IMR-90 (cell line): ENCODE data around the gene CALHM3. TPM values are rescaled to one million over a fixed set of nuclear protein-coding genes. Genes with fewer than 3 reads are reported as not detected.

Experiments
- ATAC-seq: fragments of 200-7000 bp; cut with Tn5 transposase; 2 replicates; pipeline ENCODE4 v1.9.1; 2020; ENCODE audit warnings: low read depth, mild to moderate bottlenecking, moderate library complexity
- BruUV-seq: library from RNA; stranded (reverse); fragments of 400-500 nt; replicated peaks from 2 replicates; lab custom pipeline; 2021; lab: Mats Ljungman, UMichigan
- CTCF ChIA-PET: fragments of 300-600 bp; formaldehyde crosslinking; extraction: SDS; loops from one replicate; lab custom pipeline; 2021; ENCODE audit warnings: antibody characterized with exemption; lab: Yijun Ruan, JAX
- POLR2A ChIA-PET: fragments of 300-600 bp; sonication (Branson Sonifier 250); formaldehyde crosslinking; loops from one replicate; lab custom pipeline; 2022; ENCODE audit warnings: antibody characterized with exemption; ENCODE audit not compliant: unreplicated experiment; lab: Charles Lee
- DNase-seq: peaks from one replicate; pipeline ENCODE4 v3.0.0; 2013
- H2AFZ ChIP-seq: replicated peaks from 2 replicates; pipeline ENCODE3; 2013; ENCODE audit warnings: low read length, mild to moderate bottlenecking; ENCODE audit not compliant: poor library complexity
- H2AK5ac ChIP-seq: 2 replicates; pipeline ENCODE4 v1.6.1; 2013; ENCODE audit warnings: low read depth, low read length, inconsistent platforms
- H2AK9ac ChIP-seq: replicated peaks from 2 replicates; pipeline ENCODE3; 2013; ENCODE audit warnings: mild to moderate bottlenecking, low read depth, low read length, moderate library complexity; ENCODE audit not compliant: poor library complexity
- H2BK120ac ChIP-seq: 2 replicates; pipeline ENCODE4 v1.6.1; 2013; ENCODE audit warnings: low read depth, low read length, inconsistent platforms
- H2BK15ac ChIP-seq: 3 replicates; pipeline ENCODE4 v1.6.1; 2013; ENCODE audit warnings: low read depth, low read length, inconsistent platforms
- H2BK20ac ChIP-seq: 2 replicates; pipeline ENCODE4 v1.6.1; 2013; ENCODE audit warnings: low read depth, mild to moderate bottlenecking, inconsistent platforms, low read length, moderate library complexity
- H2BK5ac ChIP-seq: 2 replicates; pipeline ENCODE4 v1.6.1; 2013; ENCODE audit warnings: mild to moderate bottlenecking, low read depth, low read length, inconsistent platforms; ENCODE audit not compliant: poor library complexity, severe bottlenecking
- H3K14ac ChIP-seq: replicated peaks from 2 replicates; pipeline ENCODE4 v1.6.1; 2013; ENCODE audit warnings: low read depth, low read length, inconsistent platforms
- H3K18ac ChIP-seq: 2 replicates; pipeline ENCODE4 v1.6.1; 2013; ENCODE audit warnings: low read depth, low read length, control low read depth
- H3K23ac ChIP-seq: 2 replicates; pipeline ENCODE4 v1.6.1; 2013; ENCODE audit warnings: low read depth, low read length, inconsistent platforms
- H3K27ac ChIP-seq: 2 replicates; pipeline ENCODE4 v1.5.1; 2013; ENCODE audit warnings: mild to moderate bottlenecking, control low read depth, low read length; ENCODE audit not compliant: insufficient read depth
- H3K27me3 ChIP-seq: 2 replicates; pipeline ENCODE4 v1.6.1; 2013; ENCODE audit warnings: low read length; ENCODE audit not compliant: control insufficient read depth, insufficient read depth
- H3K36me3 ChIP-seq: 2 replicates; pipeline ENCODE4 v1.6.1; 2013; ENCODE audit warnings: low read length, mixed read lengths; ENCODE audit not compliant: control insufficient read depth, insufficient read depth
- H3K4ac ChIP-seq: 2 replicates; pipeline ENCODE4 v1.6.1; 2013; ENCODE audit warnings: low read depth, low read length, inconsistent platforms
- H3K4me1 ChIP-seq: 2 replicates; pipeline ENCODE4 v1.6.1; 2013; ENCODE audit warnings: low read length, mixed read lengths; ENCODE audit not compliant: control insufficient read depth, insufficient read depth
- H3K4me2 ChIP-seq: 2 replicates; pipeline ENCODE4 v1.6.1; 2013; ENCODE audit warnings: low read depth, mild to moderate bottlenecking, control low read depth, low read length, moderate library complexity
- H3K4me3 ChIP-seq: 2 replicates; pipeline ENCODE4 v1.5.1; 2013; ENCODE audit warnings: low read depth, mild to moderate bottlenecking, control low read depth, low read length, moderate library complexity; ENCODE audit not compliant: insufficient read depth
- H3K56ac ChIP-seq: 2 replicates; pipeline ENCODE4 v1.6.1; 2013; ENCODE audit warnings: low read length, inconsistent platforms; ENCODE audit not compliant: insufficient read depth; ENCODE audit errors: extremely low read depth
- H3K79me1 ChIP-seq, 2 experiments: 2 replicates each; pipeline ENCODE4 v1.6.1; 2013; ENCODE audit warnings: low read length in 2 of 2, inconsistent platforms in 1 of 2, low read depth in 1 of 2
- H3K9ac ChIP-seq: 2 replicates; pipeline ENCODE4 v1.6.1; 2013; ENCODE audit warnings: low read depth, low read length, control low read depth
- H3K9me1 ChIP-seq: 2 replicates; pipeline ENCODE4 v1.6.1; 2013; ENCODE audit warnings: low read length, inconsistent platforms; ENCODE audit not compliant: insufficient read depth
- H3K9me3 ChIP-seq: 2 replicates; pipeline ENCODE4 v1.6.1; 2013; ENCODE audit warnings: low read length; ENCODE audit not compliant: control insufficient read depth, insufficient read depth
- H4K20me1 ChIP-seq: 2 replicates; pipeline ENCODE4 v1.6.1; 2013; ENCODE audit warnings: low read length, inconsistent platforms; ENCODE audit not compliant: insufficient read depth
- H4K5ac ChIP-seq: 2 replicates; pipeline ENCODE4 v1.6.1; 2013; ENCODE audit warnings: mild to moderate bottlenecking, low read depth, low read length, control low read depth
- H4K8ac ChIP-seq, 2 experiments: 2 replicates each; pipeline ENCODE4 v1.6.1; 2013; ENCODE audit warnings: low read depth in 2 of 2, low read length in 2 of 2, control low read depth in 1 of 2, inconsistent platforms in 1 of 2
- H4K91ac ChIP-seq: 2 replicates; pipeline ENCODE4 v1.6.1; 2013; ENCODE audit warnings: low read depth, low read length, inconsistent platforms; ENCODE audit not compliant: insufficient read depth
- CEBPB ChIP-seq: IDR thresholded peaks from 2 replicates; pipeline ENCODE4 v1.6.1; 2012; ENCODE audit warnings: low read depth, low read length, improper control_type of control experiment
- CHD1 ChIP-seq: IDR thresholded peaks from 2 replicates; pipeline ENCODE4 v1.6.1; 2012; ENCODE audit warnings: low read depth, low read length, improper control_type of control experiment
- CTCF ChIP-seq: conservative IDR thresholded peaks from 2 replicates; pipeline ENCODE4 v1.5.1; 2012; ENCODE audit warnings: mild to moderate bottlenecking, low read depth, low read length, improper control_type of control experiment
- FOS ChIP-seq: fragments of 150-350 bp; IDR thresholded peaks from 2 replicates; pipeline ENCODE4 v1.6.1; 2016; ENCODE audit warnings: low read depth, low read length
- MXI1 ChIP-seq: IDR thresholded peaks from 2 replicates; pipeline ENCODE4 v1.6.1; 2012; ENCODE audit warnings: low read depth, mild to moderate bottlenecking, low read length, moderate library complexity, borderline replicate concordance
- NFE2L2 ChIP-seq: fragments of 150-350 bp; IDR thresholded peaks from 2 replicates; pipeline ENCODE4 v1.6.1; 2016; ENCODE audit warnings: low read depth, mild to moderate bottlenecking, low read length
- POLR2A ChIP-seq: IDR thresholded peaks from 2 replicates; pipeline ENCODE4 v1.6.1; 2012; ENCODE audit warnings: mild to moderate bottlenecking, low read depth, low read length
- RAD21 ChIP-seq: IDR thresholded peaks from 2 replicates; pipeline ENCODE4 v1.6.1; 2012; ENCODE audit warnings: low read length, improper control_type of control experiment
- RCOR1 ChIP-seq: IDR thresholded peaks from 2 replicates; pipeline ENCODE4 v1.6.1; 2012; ENCODE audit warnings: mild to moderate bottlenecking, low read length, improper control_type of control experiment; ENCODE audit not compliant: insufficient replicate concordance
- RFX5 ChIP-seq: IDR thresholded peaks from 2 replicates; pipeline ENCODE4 v1.8.0; 2012; ENCODE audit warnings: low read depth, mild to moderate bottlenecking, low read length, moderate library complexity
- SMC3 ChIP-seq: fragments of 150-350 bp; IDR thresholded peaks from 2 replicates; pipeline ENCODE4 v1.6.1; 2016; ENCODE audit warnings: low read depth, mild to moderate bottlenecking, antibody characterized with exemption, low read length, moderate library complexity
- USF2 ChIP-seq: fragments of 150-350 bp; IDR thresholded peaks from 2 replicates; pipeline ENCODE4 v1.6.1; 2017; ENCODE audit warnings: mild to moderate bottlenecking, antibody characterized with exemption, low read length, low read depth
- WGBS, 2 experiments: methylation state at CpG; one replicate each; pipeline versions ENCODE4 v1.1.5 to v1.1.7; 2013; ENCODE audit warnings: missing lambda C conversion rate in 2 of 2; ENCODE audit not compliant: insufficient read length in 1 of 2; ENCODE audit errors: extremely low coverage in 2 of 2; 5-methylcytosine and 5-hydroxymethylcytosine counted together
- dilution Hi-C: fragments of 300-500 bp; cut with HindIII; formaldehyde crosslinking; loops from one replicate; pipeline ENCODE4 v1.14.3; 2018; ENCODE audit warnings: low sequenced_read_pairs; ENCODE audit not compliant: unreplicated experiment
- in situ Hi-C: fragments of 300-500 bp; cut with MboI; formaldehyde crosslinking; loops from 3 replicates; pipeline ENCODE4 v1.14.3; 2019; ENCODE audit warnings: low sequenced_read_pairs, inconsistent platforms, mixed read lengths
- intact Hi-C: fragments of 100-400 bp; cut with micrococcal nuclease; formaldehyde crosslinking; loops from 2 replicates; pipeline ENCODE4 v1.10.0; 2022
- polyA plus RNA-seq, 3 experiments: library from polyadenylated mRNA; depleted of rRNA; stranded (reverse); fragments of >200 nt; gene quantifications; 2 replicates each; pipeline ENCODE4 v1.2.3, GENCODE V29; 2012; ENCODE audit warnings: low replicate concordance in 1 of 3
- total RNA-seq: library from RNA; depleted of rRNA; stranded (reverse); fragments of >200 nt; gene quantifications from 2 replicates; pipeline ENCODE4 v1.2.3, GENCODE V29; 2012
- TF ChIP-seq, protein P1 (sequence below): fragments of 150-350 bp; IDR thresholded peaks from 2 replicates; pipeline ENCODE4 v1.6.1; 2016; ENCODE audit warnings: low read depth, mild to moderate bottlenecking, low read length, moderate library complexity, borderline replicate concordance

The CALHM3 gene
- total and polyA plus RNA-seq, 2 of the 4 experiments (the other 2 are of a cell fraction), result not detected

DNA sequence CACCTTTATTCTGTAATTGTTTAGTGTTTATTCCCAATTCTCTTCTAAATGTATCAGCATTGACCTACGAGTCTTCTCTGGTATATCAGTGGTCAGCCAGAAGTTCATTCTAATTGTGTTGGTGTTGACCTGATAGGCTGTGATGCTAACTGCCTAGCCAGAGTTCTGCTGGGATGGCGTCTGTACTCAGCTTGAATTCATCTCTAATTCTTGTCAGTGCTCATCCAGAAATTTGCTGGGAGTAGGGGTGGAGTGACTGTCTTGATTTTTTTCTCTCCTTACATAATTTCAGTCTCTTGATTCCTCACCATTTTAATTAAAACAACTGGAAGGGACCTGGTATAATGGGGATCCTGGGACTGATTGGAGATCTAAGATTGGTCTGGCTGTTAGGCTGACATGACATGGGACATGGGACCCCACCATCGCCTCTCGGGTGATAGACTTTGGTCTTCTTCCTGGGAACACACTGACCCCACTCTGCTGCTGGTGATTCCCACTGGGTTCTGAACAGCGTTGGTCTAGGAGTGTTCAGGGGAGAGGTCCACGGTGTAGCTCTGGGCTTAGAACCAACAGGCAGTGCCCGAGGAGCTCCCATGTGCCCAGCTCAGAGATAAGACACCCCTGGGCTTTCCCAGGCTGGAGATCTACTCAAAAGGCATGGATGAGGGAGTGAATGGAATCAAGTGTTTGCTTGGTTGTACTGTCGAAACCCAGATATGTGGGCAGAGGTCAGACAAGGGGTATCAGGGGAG lies 18.3 kb upstream of the CALHM3 start (continued):
- TF ChIP-seq POLR2A, result no peak

DNA sequence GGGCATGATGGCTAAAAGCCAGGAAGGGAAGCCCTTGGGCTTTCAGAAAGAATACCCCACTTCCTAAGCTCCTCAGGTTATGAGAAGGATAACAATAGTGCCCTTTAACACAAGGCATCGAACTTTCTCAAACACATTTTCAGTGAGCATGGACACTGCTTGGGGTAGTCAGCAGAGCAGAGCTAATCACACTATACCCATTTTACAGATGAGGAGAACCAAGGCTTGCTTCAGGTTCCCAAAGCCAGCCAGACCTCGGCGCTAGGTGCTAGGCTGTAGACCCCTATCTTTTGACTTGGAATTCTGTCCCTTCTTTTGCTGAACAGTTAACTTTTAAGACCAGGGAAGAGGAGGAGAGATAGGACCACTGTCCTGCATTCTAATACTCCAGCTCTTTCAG lies 16.3 kb upstream of the CALHM3 start:
- Histone ChIP-seq H3K14ac (no peak overlapping the region), H3K9me3 (no peaks in the 10 kb centered on the region), H3K27me3 (peaks cover 74% of the 10 kb centered on the region), H3K56ac (no peak overlapping the region), H2BK120ac (no peak overlapping the region), H3K23ac (no peak overlapping the region), H3K4me1 (peaks cover 19% of the 10 kb centered on the region), H2AFZ (no peak overlapping the region), H3K4me2 (no peak overlapping the region), H3K36me3 (no peaks in the 10 kb centered on the region), H4K8ac (no peak overlapping the region), H2AK9ac (no peak overlapping the region), H4K91ac (no peak overlapping the region), H3K4me3 (no peak overlapping the region), H4K20me1 (peaks cover 16% of the 10 kb centered on the region; the same call in 1 of the 2 replicates), H3K18ac (no peak overlapping the region), H2AK5ac (no peak overlapping the region), H3K79me1 (no peaks in the 10 kb centered on the region), H4K5ac (no peak overlapping the region), H2BK20ac (no peak overlapping the region), H2BK15ac (no peak overlapping the region), H3K27ac (no peak overlapping the region), H3K9ac (no peak overlapping the region), H3K9me1 (peaks cover 9% of the 10 kb centered on the region; the same call in 1 of the 2 replicates), H2BK5ac (no peak overlapping the region), H3K4ac (no peak overlapping the region)
- CTCF ChIA-PET, result interaction anchor here (1.2 kb wide), 1 partner anchor 12 kb away, joined by 3 read pairs; no protein-coding TSS in a partner anchor
- POLR2A ChIA-PET, result no interaction called here
- ATAC-seq, result no peak
- dilution Hi-C loops (no loop called here), in situ Hi-C loops (loop anchor here (10.0 kb wide), 1 partner anchor 189 kb away; no protein-coding TSS in a partner anchor), intact Hi-C loops (no loop called here)
- WGBS, 2 experiments, result no CpG with 5 or more reads among the region's 3 CpGs
- no TSS peak for BruUV-seq
- DNase-seq, result no peak
- TF ChIP-seq RFX5 (no peak), RAD21 (no peak), RCOR1 (no peak), CEBPB (no peak), CHD1 (no peak), SMC3 (no peak), NFE2L2 (no peak), MXI1 (no peak), FOS (no peak), USF2 (no peak), CTCF (no peak)
- TF ChIP-seq, protein P1, sequence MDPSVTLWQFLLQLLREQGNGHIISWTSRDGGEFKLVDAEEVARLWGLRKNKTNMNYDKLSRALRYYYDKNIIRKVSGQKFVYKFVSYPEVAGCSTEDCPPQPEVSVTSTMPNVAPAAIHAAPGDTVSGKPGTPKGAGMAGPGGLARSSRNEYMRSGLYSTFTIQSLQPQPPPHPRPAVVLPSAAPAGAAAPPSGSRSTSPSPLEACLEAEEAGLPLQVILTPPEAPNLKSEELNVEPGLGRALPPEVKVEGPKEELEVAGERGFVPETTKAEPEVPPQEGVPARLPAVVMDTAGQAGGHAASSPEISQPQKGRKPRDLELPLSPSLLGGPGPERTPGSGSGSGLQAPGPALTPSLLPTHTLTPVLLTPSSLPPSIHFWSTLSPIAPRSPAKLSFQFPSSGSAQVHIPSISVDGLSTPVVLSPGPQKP, result no peak
